Measurements from ENCODE around the gene CPT1B. TPM values are rescaled to one million over a fixed set of nuclear protein-coding genes. Genes with fewer than 3 reads are reported as not detected.
A peak's percentile ranks its signal among the peaks of the same experiment; 100 is the strongest.

The CPT1B gene
- total RNA-seq (10 to 100 TPM; 68.0 to 70.0 TPM), polyA plus RNA-seq (1 to 10 TPM in 1 of 2 donors, not detected in 1; 2.3 TPM)

DNA sequence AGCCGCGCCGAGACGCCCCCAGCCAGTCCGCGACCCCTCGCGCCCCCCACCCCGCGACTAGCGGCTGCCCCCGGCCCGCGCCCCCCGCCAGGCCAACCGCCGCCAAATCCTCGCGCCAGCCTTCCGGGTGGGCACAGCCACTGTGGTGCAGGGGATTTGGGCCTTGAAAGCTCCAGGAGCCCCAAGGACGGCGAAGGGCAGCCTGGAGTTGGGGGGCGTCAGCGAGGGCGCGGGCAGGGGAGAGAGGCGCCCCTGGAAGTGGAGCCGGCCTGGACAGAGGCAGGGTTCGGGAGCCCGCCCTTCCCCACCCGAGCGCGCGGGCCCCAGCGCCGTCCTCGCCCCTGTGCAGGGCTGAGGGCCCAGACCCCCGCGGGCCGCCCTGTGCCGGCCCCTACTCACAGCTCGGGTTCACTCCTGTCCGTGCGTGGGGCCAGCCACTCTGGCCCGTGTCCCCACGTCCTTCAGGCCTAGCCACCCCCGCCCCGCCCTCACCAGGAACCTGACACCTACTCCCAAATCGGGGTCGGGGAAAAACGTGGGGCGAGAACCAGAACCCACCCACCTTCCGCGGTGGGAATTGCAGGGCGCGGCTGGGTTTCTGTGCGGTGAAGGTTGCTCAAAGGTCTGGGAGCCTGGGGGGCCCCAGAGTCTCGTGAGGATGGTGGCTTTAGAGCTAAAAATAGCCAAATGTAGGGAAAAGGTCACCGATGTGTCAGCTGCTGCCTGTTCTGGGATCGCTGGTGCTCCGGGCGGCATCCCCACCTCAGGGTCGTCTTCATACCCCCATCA is at the start of gene CPT1B:
TSS of gene CPT1B (minus strand) at position 441 of the 789 bp plus-strand sequence. CDS start 512 bp downstream, outside the sequence.
- no peak for DNase-seq
- Histone ChIP-seq H3K36me3 (ENCODE audit: insufficient read depth, low read length) (no peaks in the 10 kb centered on the region), H3K27me3 (ENCODE audit: insufficient read depth, low read length) (no peaks in the 10 kb centered on the region), H3K4me1 (ENCODE audit: insufficient read depth, low read length) (peaks cover 19% of the 10 kb centered on the region), H3K27ac (ENCODE audit: low read depth, low read length) (no peak within 1 kb of the TSS), H3K9me3 (ENCODE audit: control insufficient read depth in 1 of 2, low read length in 2 of 2) (no peaks in the 10 kb centered on the region), H3K4me3 (ENCODE audit: low read length in 2 of 2) (no peak within 1 kb of the TSS)
- Mint-ChIP-seq H3K36me3 (peaks cover 7 to 15% of the 10 kb centered on the region in 2 donors), H3K27ac (peak within 1 kb of the TSS in 2 of 7 donors; percentile 23 to 52), H3K27me3 (no peaks in the 10 kb centered on the region), H3K4me1 (peaks cover 3 to 43% (median 14%) of the 10 kb centered on the region in 4 donors), H3K4me3 (peak within 1 kb of the TSS in 1 of 8 donors; percentile 57), H3K9me3 (no peaks in the 10 kb centered on the region)
- ChIA-PET POLR2A (ENCODE audit: partially characterized antibody) (interaction anchor here (0.6 to 7.4 kb wide), 11 partner anchors 14 to 69 kb away, joined by 3 to 65 read pairs (median 5); partner anchors contain the start of genes SCO2, SYCE3 and TYMP), CTCF (ENCODE audit: partially characterized antibody) (interaction anchor here (2.5 kb wide), 1 partner anchor 15 kb away, joined by 10 read pairs; the partner anchor contains the start of gene SYCE3)
- intact Hi-C loops (cut with micrococcal nuclease) = no loop called here

DNA sequence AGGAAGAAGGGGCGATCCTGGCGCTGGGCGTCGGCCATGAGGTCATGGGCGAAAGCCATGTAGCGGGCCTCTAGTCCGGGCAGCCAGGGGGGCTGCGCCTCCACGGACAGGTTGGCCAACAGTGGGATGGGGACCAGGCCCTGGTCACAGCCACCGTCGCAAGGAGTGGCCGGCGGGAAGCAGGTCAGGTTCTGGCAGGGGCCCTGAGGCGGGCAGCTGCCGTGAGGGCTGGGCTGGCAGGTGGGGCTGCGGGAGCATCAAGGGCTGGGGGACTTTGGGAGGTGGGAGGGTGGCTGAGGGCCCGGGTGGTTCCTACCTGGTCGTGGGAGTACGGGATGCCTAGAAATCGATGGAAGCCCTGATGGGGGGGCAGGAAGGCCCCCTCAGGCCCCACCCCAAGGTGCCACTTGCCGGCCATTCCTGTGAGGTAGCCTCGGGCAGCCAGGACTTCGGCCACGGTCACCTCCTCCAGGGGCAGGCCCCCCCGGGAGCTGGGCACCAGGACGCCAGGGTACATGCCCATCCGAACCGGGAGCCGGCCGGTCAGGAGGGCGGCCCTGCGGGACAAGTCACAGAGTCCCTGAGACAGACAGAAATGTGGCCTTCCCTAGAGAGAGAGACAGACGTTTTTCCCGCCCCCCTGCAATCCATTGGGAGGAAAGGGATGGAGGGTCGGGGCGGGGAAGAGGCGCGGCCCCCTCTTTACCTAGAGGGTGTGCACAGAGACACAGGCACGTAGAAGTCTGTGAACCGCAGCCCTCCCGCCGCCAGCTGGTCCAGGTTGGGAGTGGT is 48.8 kb upstream of the CPT1B start:
- Mint-ChIP-seq H3K9me3 (no peaks in the 10 kb centered on the region), H3K27me3 (no peaks in the 10 kb centered on the region), H3K36me3 (peaks cover 0 to 8% of the 10 kb centered on the region in 2 donors), H3K4me1 (peaks cover 18 to 37% (median 25%) of the 10 kb centered on the region in 4 donors), H3K27ac (peak overlapping the region in 6 of 7 donors; percentile 57 to 92 (median 88)), H3K4me3 (peak overlapping the region; percentile 80 to 90 (median 82))
- Histone ChIP-seq H3K4me3 (ENCODE audit: low read length in 2 of 2) (peak overlapping the region in 1 of 2 donors; percentile 90), H3K9me3 (ENCODE audit: control insufficient read depth in 1 of 2, low read length in 2 of 2) (no peaks in the 10 kb centered on the region), H3K27ac (ENCODE audit: low read depth, low read length) (peak overlapping the region; percentile 84), H3K27me3 (ENCODE audit: insufficient read depth, low read length) (no peaks in the 10 kb centered on the region), H3K4me1 (ENCODE audit: insufficient read depth, low read length) (peaks cover 38% of the 10 kb centered on the region), H3K36me3 (ENCODE audit: insufficient read depth, low read length) (peaks cover 9% of the 10 kb centered on the region)
- intact Hi-C loops (cut with micrococcal nuclease) = no loop called here
- DNase-seq = peak in 1 of 5 donors; percentile 47
- ChIA-PET POLR2A (ENCODE audit: partially characterized antibody) (interaction anchor here (0.8 to 2.9 kb wide), 8 partner anchors 8 to 440 kb away, joined by 3 to 23 read pairs (median 4); partner anchors contain the start of genes SCO2, TUBGCP6 and TYMP), CTCF (ENCODE audit: partially characterized antibody) (interaction anchor here (0.9 to 1.5 kb wide), 3 partner anchors 64 to 436 kb away, joined by 3 to 7 read pairs (median 4); partner anchors contain the start of gene SCO2)

DNA sequence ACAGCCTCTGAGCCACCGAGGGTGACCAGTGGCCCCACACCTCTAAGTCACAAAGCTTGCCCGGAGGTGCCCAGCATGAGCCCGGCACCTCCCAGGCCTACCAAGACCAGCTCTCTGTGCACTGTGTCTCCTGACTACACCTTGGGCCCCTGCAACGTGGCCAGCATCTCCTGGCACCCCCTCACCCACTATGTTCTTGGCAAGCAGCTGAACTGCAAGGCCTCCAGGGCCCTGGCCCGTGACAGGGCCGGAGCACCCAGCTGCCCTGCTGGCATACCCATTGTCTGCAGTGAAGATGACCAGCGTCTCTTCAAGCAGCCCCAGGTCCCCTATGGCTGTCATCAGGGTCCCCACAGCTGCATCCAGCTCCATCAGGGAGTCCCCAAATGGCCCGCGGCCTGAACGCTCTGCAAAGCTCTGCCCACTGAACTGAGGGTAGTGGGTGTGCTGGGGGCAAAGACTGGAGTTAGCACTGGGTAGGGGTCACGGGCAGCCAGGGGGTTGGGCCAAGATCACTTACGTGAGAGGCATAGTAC is 48.2 kb upstream of the CPT1B start:
- intact Hi-C loops (cut with micrococcal nuclease) = no loop called here
- no peak overlapping the region for H3K27ac ChIP-seq (ENCODE audit: low read depth, low read length)

DNA sequence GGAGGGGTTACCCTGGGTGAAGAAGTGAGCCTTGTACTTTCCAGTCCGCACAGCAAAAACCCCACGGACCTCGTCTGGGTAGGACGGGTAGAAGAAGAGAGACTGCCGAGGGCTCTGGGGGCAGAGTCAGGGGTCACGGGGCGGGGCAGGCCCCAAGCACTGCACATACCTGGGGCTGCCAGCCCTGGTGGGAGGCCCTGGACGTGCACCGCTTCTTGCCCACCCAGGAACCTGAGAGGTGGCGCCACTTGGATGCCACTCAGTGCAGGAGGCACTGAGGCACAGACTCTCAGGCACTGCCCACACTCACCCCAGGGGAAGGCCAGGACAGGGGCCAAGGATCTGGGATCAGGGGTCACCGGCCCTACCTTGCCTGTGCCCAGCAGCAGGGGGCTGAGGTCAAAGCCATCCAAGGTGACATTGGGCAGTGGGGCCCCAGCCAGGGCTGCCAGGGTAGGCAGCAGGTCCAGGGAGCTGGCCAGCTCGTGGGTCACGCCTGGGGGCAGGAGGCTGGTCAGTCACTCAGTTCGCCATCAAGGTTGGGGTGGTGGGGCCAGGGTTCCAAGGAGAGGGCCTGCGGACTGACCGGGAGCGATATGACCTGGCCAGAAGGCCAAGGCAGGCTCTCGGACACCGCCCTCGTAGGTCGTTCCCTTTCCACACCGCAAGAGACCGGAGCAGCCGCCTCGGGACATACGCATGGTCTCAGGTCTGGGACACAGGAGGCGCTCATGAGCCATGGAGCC is 47.5 kb upstream of the CPT1B start:
- Histone ChIP-seq H3K4me1 (ENCODE audit: insufficient read depth, low read length) (peaks cover 48% of the 10 kb centered on the region), H3K36me3 (ENCODE audit: insufficient read depth, low read length) (peaks cover 9% of the 10 kb centered on the region), H3K9me3 (ENCODE audit: control insufficient read depth in 1 of 2, low read length in 2 of 2) (no peaks in the 10 kb centered on the region), H3K4me3 (ENCODE audit: low read length in 2 of 2) (no peak overlapping the region), H3K27ac (ENCODE audit: low read depth, low read length) (no peak overlapping the region), H3K27me3 (ENCODE audit: insufficient read depth, low read length) (no peaks in the 10 kb centered on the region)
- CTCF ChIA-PET (ENCODE audit: partially characterized antibody) = no interaction called here
- Mint-ChIP-seq H3K4me3 (peak overlapping the region in 2 of 8 donors; percentile 52), H3K9me3 (peaks cover 0 to 2% (median 0%) of the 10 kb centered on the region in 8 donors), H3K27me3 (no peaks in the 10 kb centered on the region), H3K27ac (no peak overlapping the region), H3K36me3 (peaks cover 0 to 11% of the 10 kb centered on the region in 2 donors), H3K4me1 (peaks cover 28 to 50% (median 36%) of the 10 kb centered on the region in 4 donors)
- POLR2A ChIA-PET (ENCODE audit: partially characterized antibody) = interaction anchor here (2.9 kb wide), 1 partner anchor 100 kb away, joined by 23 read pairs; the partner anchor contains the start of gene SCO2
- no peak for DNase-seq
- intact Hi-C loops (cut with micrococcal nuclease) = no loop called here

More for the DNA sequence above, 48.2 kb upstream of the CPT1B start:
- Mint-ChIP-seq H3K4me3 (peak overlapping the region; percentile 27 to 90 (median 61)), H3K27ac (peak overlapping the region in 6 of 7 donors; percentile 42 to 88 (median 76)), H3K27me3 (no peaks in the 10 kb centered on the region), H3K4me1 (peaks cover 25 to 43% (median 30%) of the 10 kb centered on the region in 4 donors), H3K9me3 (peaks cover 0 to 2% (median 0%) of the 10 kb centered on the region in 8 donors), H3K36me3 (peaks cover 0 to 11% of the 10 kb centered on the region in 2 donors)
- Histone ChIP-seq H3K27me3 (ENCODE audit: insufficient read depth, low read length) (no peaks in the 10 kb centered on the region), H3K9me3 (ENCODE audit: control insufficient read depth in 1 of 2, low read length in 2 of 2) (no peaks in the 10 kb centered on the region), H3K36me3 (ENCODE audit: insufficient read depth, low read length) (peaks cover 9% of the 10 kb centered on the region), H3K4me3 (ENCODE audit: low read length in 2 of 2) (no peak overlapping the region), H3K4me1 (ENCODE audit: insufficient read depth, low read length) (peaks cover 42% of the 10 kb centered on the region)
- no peak for DNase-seq
- ChIA-PET POLR2A (ENCODE audit: partially characterized antibody) (interaction anchor here (1.3 to 2.9 kb wide), 3 partner anchors 87 to 382 kb away, joined by 4 to 23 read pairs (median 7); partner anchors contain the start of genes SCO2 and TUBGCP6), CTCF (ENCODE audit: partially characterized antibody) (no interaction called here)

DNA sequence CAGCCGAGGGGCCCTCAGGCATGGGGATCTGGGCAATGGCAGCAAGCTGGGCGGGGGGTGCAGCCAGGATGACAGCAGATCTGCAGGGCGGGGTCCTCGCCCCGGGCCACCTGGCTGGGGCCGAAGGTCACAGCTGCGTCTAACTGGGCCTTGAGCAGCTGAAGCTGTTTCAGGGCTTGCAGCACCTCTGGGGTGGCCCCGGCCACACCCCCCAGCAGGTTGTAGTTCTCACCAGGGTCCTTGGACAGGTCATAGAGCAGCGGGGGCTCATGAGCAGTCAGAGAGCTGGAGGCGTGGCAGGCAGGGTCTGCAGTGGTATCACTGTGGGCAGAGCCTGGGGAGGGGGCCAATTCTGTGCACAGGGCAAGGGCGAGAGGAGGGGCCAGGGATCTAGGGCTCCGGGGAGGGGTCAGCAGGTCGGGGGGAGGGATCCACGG is 46.9 kb upstream of the CPT1B start:
- intact Hi-C loops (cut with micrococcal nuclease) = no loop called here
- ChIA-PET CTCF (ENCODE audit: partially characterized antibody) (no interaction called here), POLR2A (ENCODE audit: partially characterized antibody) (no interaction called here)
- Histone ChIP-seq H3K4me1 (ENCODE audit: insufficient read depth, low read length) (peaks cover 52% of the 10 kb centered on the region), H3K36me3 (ENCODE audit: insufficient read depth, low read length) (peaks cover 9% of the 10 kb centered on the region), H3K27me3 (ENCODE audit: insufficient read depth, low read length) (no peaks in the 10 kb centered on the region), H3K27ac (ENCODE audit: low read depth, low read length) (no peak overlapping the region), H3K9me3 (ENCODE audit: control insufficient read depth in 1 of 2, low read length in 2 of 2) (no peaks in the 10 kb centered on the region), H3K4me3 (ENCODE audit: low read length in 2 of 2) (no peak overlapping the region)
- peak overlapping the region in 2 of 7 donors; percentile 59 to 77 for H3K27ac Mint-ChIP-seq
- peaks cover 28 to 54% (median 40%) of the 10 kb centered on the region in 4 donors for H3K4me1 Mint-ChIP-seq
- H3K9me3 Mint-ChIP-seq = peaks cover 0 to 2% (median 0%) of the 10 kb centered on the region in 8 donors
- peak overlapping the region in 1 of 8 donors; percentile 52 for H3K4me3 Mint-ChIP-seq
- H3K36me3 Mint-ChIP-seq = peaks cover 0 to 14% of the 10 kb centered on the region in 2 donors
- no peak for DNase-seq
- no peaks in the 10 kb centered on the region for H3K27me3 Mint-ChIP-seq

Measured in CD4-positive, alpha-beta memory T cell (primary cell).